Hepatocyte (in vitro differentiated cells): Measurements from ENCODE around the gene ANKRD39.

Experiments
- CTCF ChIP-seq: fragments of 200-600 bp; sonication (generic); IDR thresholded peaks from 2 replicates; pipeline ENCODE4 v1.5.1; 2016; ENCODE audit warnings: antibody characterized with exemption, mild to moderate bottlenecking; ENCODE audit not compliant: poor library complexity
- EZH2 ChIP-seq: fragments of 200-600 bp; sonication (generic); IDR thresholded peaks from 2 replicates; pipeline ENCODE4 v1.6.1; 2016; ENCODE audit warnings: antibody characterized with exemption, mild to moderate bottlenecking, borderline replicate concordance

- TF ChIP-seq CTCF (no peak), EZH2 (no peak)
These were observed 48.9 kb upstream of the ANKRD39 start for GRCh38 chr2:96906729-96907114.
